Activated CD8-positive, alpha-beta T cell treated with anti-CD3 and anti-CD28 coated beads for 36 hours (primary cell): ENCODE results near the gene NUP210. TPM values are rescaled to one million over a fixed set of nuclear protein-coding genes. Genes with fewer than 3 reads are reported as not detected.

Experiments
- ATAC-seq: fragments of 200-7000 bp; cut with Tn5 transposase; one replicate; pipeline ENCODE4 v1.10.0; 2021; ENCODE audit warnings: mild to moderate bottlenecking, moderate library complexity
- CTCF ChIA-PET: fragments of 350-600 bp; sonication (Branson Sonifier 250); formaldehyde crosslinking; loops from one replicate; lab custom pipeline; 2021; ENCODE audit warnings: antibody characterized with exemption; lab: Charles Lee
- POLR2A ChIA-PET: fragments of 350-600 bp; sonication (Branson Sonifier 250); formaldehyde crosslinking; loops from one replicate; lab custom pipeline; 2021; ENCODE audit warnings: antibody characterized with exemption; lab: Charles Lee
- DNase-seq: peaks from one replicate; pipeline ENCODE4 v3.0.0-alpha.2; 2020
- H3K27ac Mint-ChIP-seq: one replicate; pipeline ENCODE4 v1.8.0; 2021; ENCODE audit warnings: mild to moderate bottlenecking, mixed read lengths
- H3K27me3 Mint-ChIP-seq: one replicate; pipeline ENCODE4 v1.8.0; 2021; ENCODE audit warnings: mixed read lengths
- H3K36me3 Mint-ChIP-seq: one replicate; pipeline ENCODE4 v1.8.0; 2021; ENCODE audit warnings: low read depth, mixed read lengths
- H3K4me1 Mint-ChIP-seq: one replicate; pipeline ENCODE4 v1.8.0; 2021; ENCODE audit warnings: low read depth, mixed read lengths
- H3K4me3 Mint-ChIP-seq: one replicate; pipeline ENCODE4 v1.8.0; 2021; ENCODE audit warnings: mild to moderate bottlenecking, moderate library complexity, mixed read lengths
- H3K9me3 Mint-ChIP-seq: one replicate; pipeline ENCODE4 v1.8.0; 2021; ENCODE audit warnings: mixed read lengths
- intact Hi-C: fragments of 100-400 bp; cut with micrococcal nuclease; formaldehyde crosslinking; loops from one replicate; pipeline ENCODE4 v1.10.0; 2022
- total RNA-seq, 2 experiments: library from RNA; stranded (reverse); gene quantifications; one replicate each; pipeline ENCODE4 v1.2.3, GENCODE V29; 2021
- TF ChIP-seq, protein P1 (sequence below): fragments of 200-600 bp; IDR thresholded peaks from one replicate; pipeline ENCODE4 v1.8.0; 2022; ENCODE audit warnings: antibody characterized with exemption, mild to moderate bottlenecking

NUP210 gene
- total RNA-seq, 2 experiments from 2014 or later: 142 to 143 TPM

GRCh38 chr3:13318626-13319470 lies 101.3 kb downstream of the NUP210 start:
- Mint-ChIP-seq H3K4me1 (no peaks in the 10 kb centered on the region), H3K27ac (peak overlapping the region; percentile 52), H3K4me3 (no peak overlapping the region), H3K27me3 (no peaks in the 10 kb centered on the region), H3K36me3 (peaks cover 55% of the 10 kb centered on the region), H3K9me3 (no peaks in the 10 kb centered on the region)
- TF ChIP-seq, protein P1, sequence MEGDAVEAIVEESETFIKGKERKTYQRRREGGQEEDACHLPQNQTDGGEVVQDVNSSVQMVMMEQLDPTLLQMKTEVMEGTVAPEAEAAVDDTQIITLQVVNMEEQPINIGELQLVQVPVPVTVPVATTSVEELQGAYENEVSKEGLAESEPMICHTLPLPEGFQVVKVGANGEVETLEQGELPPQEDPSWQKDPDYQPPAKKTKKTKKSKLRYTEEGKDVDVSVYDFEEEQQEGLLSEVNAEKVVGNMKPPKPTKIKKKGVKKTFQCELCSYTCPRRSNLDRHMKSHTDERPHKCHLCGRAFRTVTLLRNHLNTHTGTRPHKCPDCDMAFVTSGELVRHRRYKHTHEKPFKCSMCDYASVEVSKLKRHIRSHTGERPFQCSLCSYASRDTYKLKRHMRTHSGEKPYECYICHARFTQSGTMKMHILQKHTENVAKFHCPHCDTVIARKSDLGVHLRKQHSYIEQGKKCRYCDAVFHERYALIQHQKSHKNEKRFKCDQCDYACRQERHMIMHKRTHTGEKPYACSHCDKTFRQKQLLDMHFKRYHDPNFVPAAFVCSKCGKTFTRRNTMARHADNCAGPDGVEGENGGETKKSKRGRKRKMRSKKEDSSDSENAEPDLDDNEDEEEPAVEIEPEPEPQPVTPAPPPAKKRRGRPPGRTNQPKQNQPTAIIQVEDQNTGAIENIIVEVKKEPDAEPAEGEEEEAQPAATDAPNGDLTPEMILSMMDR: no peak
- ATAC-seq (no peak), DNase-seq (no peak)
- ChIA-PET CTCF (no interaction called here), POLR2A (interaction anchor here (1.1 kb wide), 1 partner anchor 9 kb away, joined by 3 read pairs; no protein-coding TSS in a partner anchor)
- intact Hi-C loops: no loop called here

GRCh38 chr3:13317596-13318320 lies 102.4 kb downstream of the NUP210 start:
- intact Hi-C loops: no loop called here
- TF ChIP-seq, protein P1: no peak
- Mint-ChIP-seq H3K36me3 (peaks cover 51% of the 10 kb centered on the region), H3K27me3 (no peaks in the 10 kb centered on the region), H3K27ac (peak overlapping the region; percentile 47), H3K9me3 (no peaks in the 10 kb centered on the region), H3K4me3 (no peak overlapping the region), H3K4me1 (no peaks in the 10 kb centered on the region)
- ChIA-PET CTCF (no interaction called here), POLR2A (no interaction called here)
- DNase-seq (no peak), ATAC-seq (no peak)

- ChIA-PET POLR2A (interaction anchor here (0.7 kb wide), 2 partner anchors 9 to 751 kb away, joined by 3 to 4 read pairs; no protein-coding TSS in a partner anchor), CTCF (no interaction called here)
- intact Hi-C loops: no loop called here
- Mint-ChIP-seq H3K4me3 (no peak overlapping the region), H3K27ac (no peak overlapping the region), H3K9me3 (no peaks in the 10 kb centered on the region), H3K36me3 (peaks cover 43% of the 10 kb centered on the region), H3K4me1 (no peaks in the 10 kb centered on the region), H3K27me3 (no peaks in the 10 kb centered on the region)
- DNase-seq (no peak), ATAC-seq (no peak)
- TF ChIP-seq, protein P1: no peak
These were observed 103.5 kb downstream of the NUP210 start for GRCh38 chr3:13316603-13317002.

GRCh38 chr3:13314877-13315276 lies 105.2 kb downstream of the NUP210 start:
- H3K4me1 Mint-ChIP-seq: no peaks in the 10 kb centered on the region
- no peak for DNase-seq
- H3K27me3 Mint-ChIP-seq: no peaks in the 10 kb centered on the region
- ATAC-seq: no peak
- intact Hi-C loops: no loop called here
- TF ChIP-seq, protein P1: no peak
- H3K4me3 Mint-ChIP-seq: no peak overlapping the region
- POLR2A ChIA-PET: no interaction called here
- H3K36me3 Mint-ChIP-seq: peaks cover 39% of the 10 kb centered on the region
- no peak overlapping the region for H3K27ac Mint-ChIP-seq
- CTCF ChIA-PET: no interaction called here
- H3K9me3 Mint-ChIP-seq: no peaks in the 10 kb centered on the region

- TF ChIP-seq, protein P1: no peak
- ChIA-PET CTCF (interaction anchor here (1.1 to 1.3 kb wide), 2 partner anchors 147 to 222 kb away, joined by 3 to 4 read pairs; no protein-coding TSS in a partner anchor), POLR2A (no interaction called here)
- intact Hi-C loops: no loop called here
- H3K4me1 Mint-ChIP-seq: no peaks in the 10 kb centered on the region
- H3K9me3 Mint-ChIP-seq: no peaks in the 10 kb centered on the region
- ATAC-seq: no peak
- no peak overlapping the region for H3K27ac Mint-ChIP-seq
- DNase-seq: no peak
- H3K36me3 Mint-ChIP-seq: peaks cover 33% of the 10 kb centered on the region
- no peak overlapping the region for H3K4me3 Mint-ChIP-seq
- H3K27me3 Mint-ChIP-seq: no peaks in the 10 kb centered on the region
These were observed 106.3 kb downstream of the NUP210 start for GRCh38 chr3:13313813-13314212.
